T-helper 1 cell treated with Interleukin-12 subunit alpha and Interleukin-12 subunit beta and Interleukin-4 antibody, amounts not matched to agents 30 μg/mL and 1 μg/mL, for 36 hours (primary cell): ENCODE measurements around the gene RGS6.

Source experiments
- H3K27ac Mint-ChIP-seq: one replicate; pipeline ENCODE4 v1.8.0; 2021; ENCODE audit warnings: mild to moderate bottlenecking, mixed read lengths
- H3K27me3 Mint-ChIP-seq: one replicate; pipeline ENCODE4 v1.8.0; 2021; ENCODE audit warnings: low read depth, mixed read lengths
- H3K36me3 Mint-ChIP-seq: one replicate; pipeline ENCODE4 v1.8.0; 2021; ENCODE audit warnings: low read depth, mixed read lengths
- H3K4me1 Mint-ChIP-seq: one replicate; pipeline ENCODE4 v1.8.0; 2021; ENCODE audit warnings: low read depth, mixed read lengths
- H3K4me3 Mint-ChIP-seq: one replicate; pipeline ENCODE4 v1.8.0; 2021; ENCODE audit warnings: mild to moderate bottlenecking, moderate library complexity, mixed read lengths
- H3K9me3 Mint-ChIP-seq: one replicate; pipeline ENCODE4 v1.8.0; 2021; ENCODE audit warnings: mixed read lengths

The RGS6 gene

DNA sequence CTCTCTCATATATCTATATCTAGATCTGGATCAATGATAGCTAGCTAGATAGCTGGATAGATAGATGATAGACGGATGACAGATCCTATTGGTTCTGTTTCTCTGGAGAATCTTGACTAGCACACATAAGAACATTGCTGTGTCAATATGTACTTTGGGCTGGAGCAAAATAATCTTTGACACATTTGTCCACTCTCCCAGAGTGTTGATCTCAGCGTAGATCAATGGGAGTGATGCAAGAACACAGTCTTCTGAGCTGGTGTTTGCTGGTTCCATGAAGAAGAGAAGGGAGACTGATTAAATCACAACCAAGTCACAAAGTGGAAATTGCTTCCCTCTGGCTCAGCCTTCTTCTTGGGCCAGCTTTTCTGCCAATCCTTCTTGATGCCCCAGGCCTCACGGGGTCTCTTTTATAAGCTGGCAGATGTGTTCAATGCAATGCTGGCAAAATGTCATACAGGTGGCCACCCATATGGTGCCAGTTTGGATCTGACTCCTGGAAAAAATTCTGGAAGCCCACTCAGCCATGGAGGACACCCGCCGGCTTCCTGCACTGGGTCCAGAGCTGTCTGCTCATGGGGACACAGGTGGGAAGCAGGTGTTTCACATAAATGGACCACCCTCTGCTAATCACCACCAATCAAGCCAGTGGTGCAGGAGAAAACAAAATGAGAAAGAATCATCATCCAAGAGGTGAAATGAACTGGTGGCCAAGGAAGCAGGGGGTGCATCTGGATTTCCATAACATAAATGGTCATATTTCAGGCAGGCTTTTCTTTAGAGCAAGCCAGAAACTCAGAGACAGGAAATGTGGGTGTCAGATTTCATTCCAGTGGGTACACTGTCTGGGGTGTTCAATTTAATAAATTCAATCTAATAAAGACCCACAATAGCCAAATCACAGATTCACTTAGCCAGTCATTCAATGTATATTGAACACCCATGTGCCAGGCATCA, 651.4 kb downstream of the RGS6 start:
- Mint-ChIP-seq H3K36me3 (peaks cover 27% of the 10 kb centered on the region), H3K27me3 (peaks cover 38% of the 10 kb centered on the region), H3K4me1 (peaks cover 8% of the 10 kb centered on the region), H3K4me3 (no peak overlapping the region), H3K9me3 (peaks cover 30% of the 10 kb centered on the region), H3K27ac (no peak overlapping the region)

DNA sequence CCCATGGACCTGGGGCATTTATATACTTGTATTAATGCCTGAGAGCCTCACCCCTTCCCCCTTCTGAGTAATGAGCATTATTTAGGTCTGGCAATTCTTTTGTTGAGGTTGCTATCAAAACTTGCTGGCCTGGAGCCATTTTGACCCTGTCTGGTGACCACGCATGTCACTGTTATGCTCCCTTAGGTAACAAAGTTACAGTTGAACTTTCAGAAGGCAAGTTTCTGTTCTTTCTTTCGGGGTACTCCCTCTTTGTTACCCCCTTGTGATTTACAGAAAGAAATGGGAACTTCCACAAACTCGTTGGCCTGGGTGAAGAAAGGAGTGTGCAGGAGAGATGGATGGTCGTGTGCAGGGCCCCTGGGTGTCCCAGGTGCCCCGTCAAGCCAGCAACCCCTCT, 656.3 kb downstream of the RGS6 start:
- Mint-ChIP-seq H3K9me3 (peaks cover 53% of the 10 kb centered on the region), H3K4me3 (no peak overlapping the region), H3K36me3 (peaks cover 36% of the 10 kb centered on the region), H3K27ac (no peak overlapping the region), H3K4me1 (peaks cover 32% of the 10 kb centered on the region), H3K27me3 (peaks cover 23% of the 10 kb centered on the region)

DNA sequence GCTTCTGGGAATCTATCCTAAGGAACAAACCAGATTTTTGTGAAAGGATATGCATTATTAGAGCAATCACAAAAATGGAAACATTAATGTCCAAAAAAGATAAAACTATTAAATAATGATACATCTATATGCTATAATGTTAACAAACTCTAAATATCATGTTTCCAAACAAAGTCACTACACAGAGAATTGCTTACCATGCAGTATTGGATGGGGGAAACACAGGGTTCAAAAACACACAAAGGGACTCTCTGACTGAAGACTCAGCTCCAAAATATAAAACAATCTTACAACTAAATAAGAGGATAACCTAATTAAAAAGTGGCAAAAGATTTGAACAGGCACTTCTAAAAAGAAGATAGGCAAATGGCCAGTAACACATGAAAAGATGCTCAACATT, 657.4 kb downstream of the RGS6 start:
- Mint-ChIP-seq H3K27me3 (peaks cover 18% of the 10 kb centered on the region), H3K9me3 (peaks cover 50% of the 10 kb centered on the region), H3K4me3 (no peak overlapping the region), H3K36me3 (peaks cover 30% of the 10 kb centered on the region), H3K4me1 (peaks cover 37% of the 10 kb centered on the region), H3K27ac (no peak overlapping the region)

DNA sequence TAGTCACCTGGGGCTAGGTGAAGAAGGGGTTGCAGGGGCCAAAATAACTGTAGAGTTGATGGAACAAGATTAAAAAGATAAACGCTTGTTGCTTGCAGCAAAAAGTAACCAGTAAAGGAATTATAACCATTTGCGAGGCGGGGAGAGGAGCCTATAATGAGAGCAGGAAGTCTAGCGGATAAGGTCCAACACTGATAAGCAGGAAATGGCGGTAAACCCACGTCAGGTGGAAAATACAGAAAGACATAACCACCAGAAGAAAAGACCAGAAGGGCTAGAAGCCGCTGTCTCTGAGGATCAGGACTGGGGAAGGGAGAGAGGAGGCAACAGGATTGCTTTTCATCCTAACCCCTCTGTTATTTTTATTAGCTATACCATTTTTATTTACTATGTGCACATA, 658.3 kb downstream of the RGS6 start:
- H3K27ac Mint-ChIP-seq = peak overlapping the region; percentile 51
- peaks cover 45% of the 10 kb centered on the region for H3K4me1 Mint-ChIP-seq
- H3K36me3 Mint-ChIP-seq = peaks cover 30% of the 10 kb centered on the region
- H3K9me3 Mint-ChIP-seq = peaks cover 41% of the 10 kb centered on the region
- H3K27me3 Mint-ChIP-seq = peaks cover 14% of the 10 kb centered on the region
- peak overlapping the region; percentile 60 for H3K4me3 Mint-ChIP-seq

DNA sequence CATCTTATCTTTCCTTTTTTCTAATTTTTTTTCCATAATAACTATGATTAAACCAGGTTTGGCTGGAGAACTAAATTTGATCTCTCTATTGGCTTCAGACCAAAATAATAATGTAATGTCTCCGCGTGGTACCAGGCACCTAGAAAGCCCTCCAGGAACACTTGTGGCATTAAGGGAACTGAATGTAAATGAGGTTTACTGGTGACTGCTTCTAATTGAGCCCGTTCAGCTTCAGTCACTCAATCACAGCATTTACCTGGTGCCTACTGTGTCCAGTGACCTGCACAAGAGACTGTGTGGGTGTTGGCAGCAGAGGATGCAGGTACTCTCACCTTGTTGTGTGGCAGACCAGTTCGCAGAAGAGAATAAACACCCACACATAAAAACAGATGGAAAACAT, 659.2 kb downstream of the RGS6 start:
- Mint-ChIP-seq H3K4me1 (peaks cover 52% of the 10 kb centered on the region), H3K27ac (no peak overlapping the region), H3K4me3 (peak overlapping the region; percentile 29), H3K9me3 (peaks cover 36% of the 10 kb centered on the region), H3K27me3 (peaks cover 13% of the 10 kb centered on the region), H3K36me3 (peaks cover 26% of the 10 kb centered on the region)

DNA sequence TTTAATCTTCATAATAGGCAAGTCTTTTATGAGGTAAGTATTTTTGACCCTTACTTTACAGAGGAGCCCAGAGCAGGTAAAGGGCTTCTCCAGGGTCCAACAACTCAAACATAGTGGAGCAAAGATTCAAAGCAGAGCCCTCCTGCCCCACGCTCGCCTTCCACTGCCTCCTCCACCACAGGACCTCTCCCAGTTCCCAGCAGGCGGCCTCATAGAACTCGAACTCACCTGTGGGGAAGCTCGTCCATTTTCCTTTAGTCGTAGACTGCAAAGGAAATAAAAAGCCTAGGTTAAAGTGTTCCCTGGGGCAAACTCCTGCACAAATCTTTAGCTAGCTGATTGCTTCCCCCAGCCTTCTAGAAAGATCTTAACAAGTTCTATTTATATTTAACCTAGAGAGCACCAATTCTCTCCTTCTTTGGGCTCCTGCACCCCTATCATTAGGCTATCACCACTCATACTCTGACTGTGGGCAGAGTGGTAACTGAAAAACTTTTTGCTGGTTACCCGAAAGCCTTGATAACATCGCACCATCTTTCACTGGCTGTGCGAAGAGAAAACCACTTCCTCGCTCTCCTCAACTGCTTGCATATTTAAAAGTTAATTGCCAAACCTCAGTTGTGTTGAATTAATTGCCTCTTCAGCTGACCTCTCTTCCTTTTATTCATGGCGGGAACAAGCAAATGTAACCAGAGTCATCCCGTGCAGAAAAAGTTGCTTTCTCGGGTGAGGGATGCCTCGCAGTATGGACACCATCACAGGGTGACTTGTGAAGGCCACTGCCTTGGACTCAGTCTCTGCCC, 662.1 kb downstream of the RGS6 start:
- peak overlapping the region; percentile 57 for H3K27ac Mint-ChIP-seq
- H3K9me3 Mint-ChIP-seq = peaks cover 29% of the 10 kb centered on the region
- H3K4me3 Mint-ChIP-seq = peak overlapping the region; percentile 62
- peaks cover 57% of the 10 kb centered on the region for H3K4me1 Mint-ChIP-seq
- H3K36me3 Mint-ChIP-seq = peaks cover 21% of the 10 kb centered on the region
- H3K27me3 Mint-ChIP-seq = peaks cover 12% of the 10 kb centered on the region

DNA sequence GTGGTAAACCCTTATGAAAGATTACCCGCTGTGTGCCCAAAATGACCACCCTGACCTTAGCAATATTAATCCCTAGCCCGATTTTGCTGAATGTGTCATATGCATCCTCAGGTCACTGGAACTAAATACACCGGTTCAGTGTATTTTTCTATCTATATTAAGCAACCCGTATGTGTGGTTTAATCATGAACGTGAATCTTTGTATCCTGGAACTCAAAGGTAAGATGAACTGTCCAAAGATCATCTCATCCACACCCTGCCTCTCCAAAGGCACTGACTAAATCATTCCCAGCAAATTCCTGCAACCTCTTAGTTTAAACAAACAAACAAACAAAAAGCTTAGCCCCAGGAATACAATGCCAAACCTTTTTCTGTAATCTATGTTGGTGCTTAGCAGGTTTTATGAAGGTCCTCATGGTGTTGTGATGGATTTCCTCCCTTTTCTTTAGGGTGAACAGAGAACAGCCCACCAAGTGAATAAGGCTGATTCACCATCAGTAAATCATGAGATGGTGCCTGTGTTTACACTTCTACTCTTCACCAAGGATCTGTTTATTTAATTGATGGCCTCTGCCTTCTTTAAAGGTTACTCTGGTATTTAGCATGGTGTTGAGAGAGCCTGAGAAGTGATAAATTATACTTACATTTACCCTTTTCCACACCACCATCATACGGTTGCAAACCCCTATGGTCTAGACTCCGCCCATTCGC, 663.1 kb downstream of the RGS6 start:
- peaks cover 54% of the 10 kb centered on the region for H3K4me1 Mint-ChIP-seq
- H3K27ac Mint-ChIP-seq = no peak overlapping the region
- H3K36me3 Mint-ChIP-seq = peaks cover 20% of the 10 kb centered on the region
- peaks cover 12% of the 10 kb centered on the region for H3K27me3 Mint-ChIP-seq
- H3K4me3 Mint-ChIP-seq = no peak overlapping the region
- H3K9me3 Mint-ChIP-seq = peaks cover 21% of the 10 kb centered on the region

DNA sequence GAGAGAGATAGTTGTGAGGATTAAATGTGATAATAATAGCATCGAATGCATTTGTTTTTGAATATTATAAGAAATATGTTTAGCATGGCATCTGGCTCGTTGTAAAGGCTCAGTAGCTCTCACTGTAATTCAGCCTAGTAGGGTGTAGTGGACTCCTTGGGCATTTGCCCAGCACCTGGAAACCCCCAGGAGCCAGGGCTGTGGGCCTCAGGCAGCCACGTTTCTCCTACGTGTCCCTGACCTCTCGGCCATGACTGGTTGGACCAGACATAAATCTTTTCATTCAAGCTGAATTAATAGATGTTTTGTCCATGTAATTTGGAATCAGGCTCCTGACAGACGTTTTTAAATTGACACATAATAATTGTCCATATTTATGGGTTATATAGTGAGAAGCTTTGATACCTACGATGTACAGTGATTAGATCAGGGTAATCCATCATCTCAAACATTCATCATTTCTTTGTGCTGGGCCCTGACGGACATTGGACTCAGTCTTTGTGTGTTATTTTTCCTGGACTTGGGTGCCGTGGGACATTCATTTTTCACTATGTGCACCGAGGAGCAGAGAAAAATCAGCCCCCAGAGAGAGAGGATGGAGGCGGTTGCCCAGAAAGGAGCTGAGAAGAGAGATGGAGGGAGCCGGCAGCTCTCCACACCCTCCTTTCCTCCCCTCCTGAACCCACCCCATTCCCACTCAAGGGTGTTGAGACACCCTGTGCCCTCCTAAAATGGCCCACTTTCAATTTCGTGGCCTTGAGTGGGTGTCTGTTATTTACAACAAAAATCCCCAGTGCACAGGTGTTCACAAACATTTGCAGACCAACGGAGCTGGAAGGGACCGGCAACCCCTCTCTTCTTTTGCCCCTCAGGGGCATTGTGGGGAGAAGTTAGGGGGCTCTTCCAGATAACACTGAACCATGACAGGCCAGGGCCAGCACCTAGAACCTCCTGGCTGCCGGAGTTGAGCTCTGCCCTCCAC, 665.3 kb downstream of the RGS6 start:
- Mint-ChIP-seq H3K27ac (no peak overlapping the region), H3K9me3 (peaks cover 8% of the 10 kb centered on the region), H3K4me1 (peaks cover 43% of the 10 kb centered on the region), H3K4me3 (no peak overlapping the region), H3K36me3 (peaks cover 14% of the 10 kb centered on the region), H3K27me3 (peaks cover 19% of the 10 kb centered on the region)

DNA sequence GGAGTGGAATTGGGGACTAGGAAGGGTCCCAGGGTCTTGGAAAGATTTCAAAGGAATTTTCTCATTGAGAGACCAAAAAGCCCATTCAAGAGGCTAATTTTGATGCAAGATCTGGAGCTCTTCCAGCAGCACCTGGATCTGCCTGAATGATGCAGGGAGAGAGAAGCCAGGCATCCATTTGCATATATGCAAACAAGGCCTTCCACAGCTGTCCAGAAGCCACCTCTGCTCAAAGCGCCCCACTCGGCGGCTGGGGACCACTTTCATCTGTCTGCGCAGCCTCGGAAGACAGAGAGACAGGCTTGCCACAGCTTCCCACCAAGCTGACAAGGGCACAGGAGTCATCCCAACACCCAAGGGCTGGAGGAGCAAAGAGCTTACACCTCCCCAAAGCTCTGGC, 666.1 kb downstream of the RGS6 start:
- Mint-ChIP-seq H3K36me3 (peaks cover 9% of the 10 kb centered on the region), H3K9me3 (peaks cover 8% of the 10 kb centered on the region), H3K27ac (no peak overlapping the region), H3K4me3 (no peak overlapping the region), H3K27me3 (peaks cover 20% of the 10 kb centered on the region), H3K4me1 (peaks cover 36% of the 10 kb centered on the region)

DNA sequence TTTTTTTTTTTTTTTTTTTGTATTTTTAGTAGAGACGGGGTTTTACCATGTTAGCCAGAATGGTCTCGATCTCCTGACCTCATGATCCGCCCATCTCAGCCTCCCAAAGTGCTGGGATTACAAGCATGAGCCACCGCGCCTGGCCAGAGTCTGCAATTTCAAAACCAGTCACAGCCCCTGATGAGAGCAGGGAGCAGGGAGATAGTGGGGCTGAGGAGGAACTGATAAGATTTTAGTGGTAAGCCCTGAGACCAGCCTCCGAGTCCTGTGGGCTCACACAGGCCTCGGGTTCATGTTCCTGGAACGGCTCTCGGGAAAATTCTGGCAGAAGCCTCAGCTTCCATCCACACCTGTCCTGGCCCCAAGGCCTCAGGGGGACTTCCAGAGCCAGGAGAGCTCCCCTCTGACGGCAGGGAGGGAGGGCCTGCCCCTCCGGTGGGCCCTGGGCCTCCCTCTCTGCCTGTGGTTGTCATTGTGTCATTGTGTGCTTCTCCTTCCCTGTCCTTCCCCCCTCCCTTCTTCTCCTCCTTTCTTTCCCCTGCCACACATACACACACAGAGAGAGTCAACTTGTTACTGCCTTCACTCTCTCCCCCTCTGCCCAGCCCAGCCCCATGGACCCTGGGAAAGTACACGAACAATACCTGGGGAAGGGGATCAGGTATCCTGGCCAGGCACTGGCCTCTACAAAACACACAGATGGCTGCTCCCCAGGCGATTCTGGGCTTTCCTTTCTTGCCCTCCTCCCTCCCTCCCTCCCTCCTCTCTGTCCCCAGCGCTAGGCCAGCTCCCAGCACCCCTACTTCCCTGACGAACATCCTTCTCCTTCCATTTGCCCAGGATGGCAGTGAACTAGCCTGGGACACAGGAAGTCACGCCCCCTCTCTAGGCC, 667.6 kb downstream of the RGS6 start:
- Mint-ChIP-seq H3K36me3 (peaks cover 8% of the 10 kb centered on the region), H3K4me1 (peaks cover 26% of the 10 kb centered on the region), H3K27me3 (peaks cover 29% of the 10 kb centered on the region), H3K9me3 (peaks cover 4% of the 10 kb centered on the region), H3K4me3 (no peak overlapping the region), H3K27ac (peak overlapping the region; percentile 55)

DNA sequence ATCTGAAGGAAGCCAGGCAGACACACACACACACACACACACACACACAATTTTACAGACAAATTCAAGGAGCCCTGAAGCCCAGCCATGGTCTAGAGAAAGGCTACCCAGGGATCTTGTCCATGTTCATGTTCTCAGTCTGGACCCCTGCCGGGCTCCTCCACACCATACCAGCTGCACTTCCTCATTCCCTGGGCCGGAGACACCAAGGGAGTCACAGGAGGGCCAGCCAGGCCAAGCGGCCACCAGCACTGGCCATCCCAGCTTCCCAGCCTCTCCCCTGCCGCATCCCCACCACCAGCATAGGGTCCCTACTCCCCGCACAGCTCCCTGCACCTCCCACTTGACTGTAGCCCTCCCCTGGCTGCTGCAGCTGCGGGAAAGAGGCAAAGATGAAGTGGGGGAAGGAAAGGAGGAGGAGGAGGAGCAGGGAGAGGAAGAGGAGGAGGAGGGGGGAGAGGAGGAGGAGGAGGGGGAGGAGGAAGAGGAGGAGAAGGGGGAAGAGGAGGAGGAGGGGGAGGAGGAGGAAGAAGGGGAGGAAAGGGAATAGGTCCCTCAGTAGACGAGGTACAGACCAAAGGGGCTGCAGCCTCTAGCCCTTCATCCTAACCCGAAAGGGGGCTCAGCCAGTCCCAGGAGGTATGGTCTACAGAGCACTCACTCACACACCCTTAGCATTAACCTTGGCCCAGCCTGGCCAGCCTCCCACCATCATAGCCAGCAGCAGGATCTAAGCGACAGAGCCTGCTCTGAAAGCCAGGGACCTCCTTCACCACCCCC, 668.5 kb downstream of the RGS6 start:
- H3K4me3 Mint-ChIP-seq = no peak overlapping the region
- peaks cover 27% of the 10 kb centered on the region for H3K27me3 Mint-ChIP-seq
- peaks cover 3% of the 10 kb centered on the region for H3K36me3 Mint-ChIP-seq
- H3K4me1 Mint-ChIP-seq = peaks cover 18% of the 10 kb centered on the region
- no peak overlapping the region for H3K27ac Mint-ChIP-seq
- H3K9me3 Mint-ChIP-seq = peaks cover 4% of the 10 kb centered on the region

DNA sequence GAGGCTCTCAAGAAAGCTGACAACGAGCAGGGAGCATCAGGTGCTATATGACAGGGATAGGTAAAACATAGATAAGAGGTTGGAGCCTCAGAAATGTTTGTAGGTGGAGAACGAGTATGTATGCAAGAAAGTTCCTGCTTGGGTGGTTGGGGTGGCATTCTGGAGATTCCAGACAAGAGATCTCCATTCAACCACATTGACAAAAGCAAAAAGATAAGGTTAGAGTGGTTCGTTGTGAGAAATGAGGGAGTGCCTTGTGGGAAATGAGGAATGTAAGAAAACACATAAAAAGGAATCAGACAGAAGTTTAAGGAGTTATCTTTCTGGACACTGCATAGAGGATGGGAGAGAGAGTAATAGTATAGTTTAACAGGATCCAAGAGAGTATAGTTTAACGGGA, 671.4 kb downstream of the RGS6 start:
- Mint-ChIP-seq H3K27ac (no peak overlapping the region), H3K4me1 (peaks cover 9% of the 10 kb centered on the region), H3K4me3 (no peak overlapping the region), H3K9me3 (no peaks in the 10 kb centered on the region), H3K36me3 (no peaks in the 10 kb centered on the region), H3K27me3 (peaks cover 31% of the 10 kb centered on the region)
